Spleen (tissue), 7 donors: ENCODE data around the gene GUCA2B.

ENCODE experiments used
- POLR2A ChIP-seq, 3 donors: fragments of 450-650 bp; IDR thresholded peaks; one replicate each; pipeline ENCODE4 v1.5.1; 2017; ENCODE audit warnings: antibody characterized with exemption in 3 of 3, mild to moderate bottlenecking in 1 of 3
- POLR2AphosphoS5 ChIP-seq, 3 donors: sonication (generic); formaldehyde crosslinking; IDR thresholded peaks; one replicate each; pipeline ENCODE4 v1.5.1; 2017; ENCODE audit warnings: antibody characterized with exemption in 3 of 3
- TF ChIP-seq, protein P1 (sequence below), 11 experiments: fragments of 200-600 bp in 7 of 11; fragments of 450-650 bp in 4 of 11; sonication (generic) in 4 of 11; IDR thresholded peaks in 8 of 11; conservative IDR thresholded peaks in 3 of 11; 1 replicate in 7 of 11; 2 replicates in 4 of 11; pipeline versions ENCODE4 v1.4.0 to v1.8.0; 2016 to 2021; ENCODE audit warnings: antibody characterized with exemption in 11 of 11, inconsistent platforms in 4 of 11, mild to moderate bottlenecking in 1 of 11
- donor health status: DM: no; HTN: no; CAD: no; lungs with moderate emphysema.
- donor health status: DM: no; HTN: no; CAD: no.
- donor health status: DM: no; HTN: no; CAD: no.

DNA sequence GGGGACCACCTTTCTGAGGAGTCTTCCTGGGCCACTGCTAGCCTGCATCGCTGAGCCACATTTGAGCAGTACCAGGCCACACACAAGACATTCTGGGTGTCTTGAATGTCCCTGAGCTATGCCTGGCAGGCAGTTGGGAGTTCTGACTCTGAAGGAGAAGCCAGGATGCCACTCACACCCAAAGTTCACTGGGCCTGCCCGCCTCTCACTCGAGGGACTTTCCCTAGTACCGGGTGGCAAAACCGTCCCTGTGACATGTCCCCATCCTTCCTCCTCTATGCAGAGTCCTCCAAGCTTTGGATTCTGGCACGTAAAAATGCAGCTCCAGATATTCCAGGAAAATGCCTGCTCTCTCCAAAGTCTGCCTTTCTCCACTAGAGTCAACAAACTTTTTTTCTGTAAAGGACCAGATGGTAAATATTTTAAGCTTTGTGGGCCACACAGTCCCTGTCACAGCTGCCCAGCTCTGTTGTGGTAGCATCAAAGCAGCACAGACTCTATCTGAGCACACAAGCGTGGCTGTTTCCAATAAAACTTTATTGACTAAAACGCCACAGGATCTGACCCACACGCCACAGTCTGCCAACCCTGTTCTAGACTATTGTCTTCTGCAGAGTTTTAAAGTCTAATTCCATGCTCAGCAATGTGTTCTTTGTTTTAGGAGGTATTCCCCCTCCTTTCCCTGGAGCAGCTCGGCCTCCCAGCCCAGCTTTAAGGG, 19.2 kb upstream of the GUCA2B start:
- TF ChIP-seq POLR2AphosphoS5 (IDR thresholded peaks at IDR 0.05), result no peak
- TF ChIP-seq, protein P1, sequence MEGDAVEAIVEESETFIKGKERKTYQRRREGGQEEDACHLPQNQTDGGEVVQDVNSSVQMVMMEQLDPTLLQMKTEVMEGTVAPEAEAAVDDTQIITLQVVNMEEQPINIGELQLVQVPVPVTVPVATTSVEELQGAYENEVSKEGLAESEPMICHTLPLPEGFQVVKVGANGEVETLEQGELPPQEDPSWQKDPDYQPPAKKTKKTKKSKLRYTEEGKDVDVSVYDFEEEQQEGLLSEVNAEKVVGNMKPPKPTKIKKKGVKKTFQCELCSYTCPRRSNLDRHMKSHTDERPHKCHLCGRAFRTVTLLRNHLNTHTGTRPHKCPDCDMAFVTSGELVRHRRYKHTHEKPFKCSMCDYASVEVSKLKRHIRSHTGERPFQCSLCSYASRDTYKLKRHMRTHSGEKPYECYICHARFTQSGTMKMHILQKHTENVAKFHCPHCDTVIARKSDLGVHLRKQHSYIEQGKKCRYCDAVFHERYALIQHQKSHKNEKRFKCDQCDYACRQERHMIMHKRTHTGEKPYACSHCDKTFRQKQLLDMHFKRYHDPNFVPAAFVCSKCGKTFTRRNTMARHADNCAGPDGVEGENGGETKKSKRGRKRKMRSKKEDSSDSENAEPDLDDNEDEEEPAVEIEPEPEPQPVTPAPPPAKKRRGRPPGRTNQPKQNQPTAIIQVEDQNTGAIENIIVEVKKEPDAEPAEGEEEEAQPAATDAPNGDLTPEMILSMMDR (IDR thresholded peaks at IDR 0.05 in 8 of 11, conservative IDR thresholded peaks at IDR 0.05 in 3 of 11), result no peak
- TF ChIP-seq POLR2A (IDR thresholded peaks at IDR 0.05), result no peak
